ENCODE data around the gene PRPSAP2. TPM values are rescaled to one million over a fixed set of nuclear protein-coding genes. Genes with fewer than 3 reads are reported as not detected.

The PRPSAP2 gene
- total and polyA plus RNA-seq, 2 donors (not counting 3 experiments of a cell fraction or from before 2014, with no cell fraction given), result 22.2 to 38.5 TPM

DNA sequence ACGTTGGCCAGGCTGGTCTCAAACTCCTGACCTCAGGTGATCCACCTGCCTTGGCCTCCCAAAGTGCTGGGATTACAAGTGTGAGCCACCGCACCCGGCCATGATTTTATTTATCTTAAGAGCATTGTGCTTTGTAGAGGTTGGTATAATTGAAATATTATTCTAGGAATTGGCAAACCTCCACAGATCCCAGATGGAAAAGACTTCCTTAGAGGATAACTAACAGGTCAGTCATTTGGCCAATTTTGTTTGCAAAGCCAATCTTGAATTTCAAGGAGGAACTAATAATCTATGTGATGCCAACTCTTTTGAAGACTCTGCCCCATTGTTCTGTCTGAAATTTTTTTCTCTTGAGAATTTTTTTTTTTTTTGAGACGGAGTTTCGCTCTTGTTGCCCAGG, 47.3 kb downstream of the PRPSAP2 start:
- no peak for FAIRE-seq
- dilution Hi-C loops (cut with MboI; ENCODE audit: extremely low pct_ligation_motif_present, low sequenced_read_pairs), result no loop called here
- BruUV-seq (replicated peaks), result no TSS peak

More for the DNA sequence above, 47.3 kb downstream of the PRPSAP2 start:
- TF ChIP-seq, protein P1, sequence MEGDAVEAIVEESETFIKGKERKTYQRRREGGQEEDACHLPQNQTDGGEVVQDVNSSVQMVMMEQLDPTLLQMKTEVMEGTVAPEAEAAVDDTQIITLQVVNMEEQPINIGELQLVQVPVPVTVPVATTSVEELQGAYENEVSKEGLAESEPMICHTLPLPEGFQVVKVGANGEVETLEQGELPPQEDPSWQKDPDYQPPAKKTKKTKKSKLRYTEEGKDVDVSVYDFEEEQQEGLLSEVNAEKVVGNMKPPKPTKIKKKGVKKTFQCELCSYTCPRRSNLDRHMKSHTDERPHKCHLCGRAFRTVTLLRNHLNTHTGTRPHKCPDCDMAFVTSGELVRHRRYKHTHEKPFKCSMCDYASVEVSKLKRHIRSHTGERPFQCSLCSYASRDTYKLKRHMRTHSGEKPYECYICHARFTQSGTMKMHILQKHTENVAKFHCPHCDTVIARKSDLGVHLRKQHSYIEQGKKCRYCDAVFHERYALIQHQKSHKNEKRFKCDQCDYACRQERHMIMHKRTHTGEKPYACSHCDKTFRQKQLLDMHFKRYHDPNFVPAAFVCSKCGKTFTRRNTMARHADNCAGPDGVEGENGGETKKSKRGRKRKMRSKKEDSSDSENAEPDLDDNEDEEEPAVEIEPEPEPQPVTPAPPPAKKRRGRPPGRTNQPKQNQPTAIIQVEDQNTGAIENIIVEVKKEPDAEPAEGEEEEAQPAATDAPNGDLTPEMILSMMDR (IDR thresholded peaks at IDR 0.05; ENCODE audit: extremely low read depth in 1 of 2, insufficient read depth in 1 of 2, low read depth in 1 of 2, low read length in 2 of 2), result no peak
- no peak for TF ChIP-seq POLR2AphosphoS5 (IDR thresholded peaks at IDR 0.05; ENCODE audit: insufficient read depth, low read depth, low read length)
- TF ChIP-seq POLR2A (IDR thresholded peaks at IDR 0.05; ENCODE audit: low read depth, low read length), result no peak
- no peak for TF ChIP-seq EZH2 (IDR thresholded peaks at IDR 0.05; ENCODE audit: borderline replicate concordance, low read depth, low read length, severe bottlenecking)
- no peak for TF ChIP-seq JUN (IDR thresholded peaks at IDR 0.05; ENCODE audit: borderline replicate concordance, insufficient read depth, insufficient read length, low read depth)
- no peak for TF ChIP-seq MYC (IDR thresholded peaks at IDR 0.05; ENCODE audit: low read depth, low read length)
- no peak for TF ChIP-seq GATA2 (IDR thresholded peaks at IDR 0.05; ENCODE audit: insufficient read depth, insufficient read length, low read depth, low read length)
- TF ChIP-seq, protein P2, sequence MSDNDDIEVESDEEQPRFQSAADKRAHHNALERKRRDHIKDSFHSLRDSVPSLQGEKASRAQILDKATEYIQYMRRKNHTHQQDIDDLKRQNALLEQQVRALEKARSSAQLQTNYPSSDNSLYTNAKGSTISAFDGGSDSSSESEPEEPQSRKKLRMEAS (IDR thresholded peaks at IDR 0.05; ENCODE audit: insufficient read depth, insufficient read length), result no peak
- no peak for TF ChIP-seq FOS (IDR thresholded peaks at IDR 0.05; ENCODE audit: borderline replicate concordance, insufficient read depth, low read length)
- Histone ChIP-seq H3K9ac (replicated peaks; ENCODE audit: extremely low read depth, insufficient read depth, low read length) (no peak overlapping the region), H3K4me1 (ENCODE audit: control insufficient read depth, extremely low read depth, insufficient read depth, low read length) (peaks cover 15% of the 10 kb centered on the region), H3K9me1 (replicated peaks; ENCODE audit: control insufficient read depth, extremely low read depth, insufficient read depth, low read length) (no peaks in the 10 kb centered on the region), H3K27ac (ENCODE audit: insufficient read depth, low read depth, low read length) (no peak overlapping the region), H3K79me2 (ENCODE audit: control insufficient read depth, insufficient read depth, low read length) (peaks cover 4% of the 10 kb centered on the region), H3K27me3 (ENCODE audit: control insufficient read depth in 2 of 2, insufficient read depth in 2 of 2, low read length in 2 of 2) (no peaks in the 10 kb centered on the region), H4K20me1 (replicated peaks; ENCODE audit: control insufficient read depth, extremely low read depth, insufficient read depth, low read length) (no peaks in the 10 kb centered on the region), H3K9me3 (replicated peaks; ENCODE audit: control insufficient read depth, insufficient read depth, low read length) (no peaks in the 10 kb centered on the region), H2AFZ (ENCODE audit: low read depth, low read length) (no peak overlapping the region), H3K4me3 (replicated peaks in 1 of 3; ENCODE audit: insufficient read depth in 1 of 3, low read depth in 1 of 3, low read length in 3 of 3) (no peak overlapping the region), H3K36me3 (ENCODE audit: control insufficient read depth in 2 of 2, extremely low read depth in 1 of 2, insufficient read depth in 2 of 2, low read length in 2 of 2) (peaks cover 0 to 2% of the 10 kb centered on the region in 2 experiments), H3K4me2 (ENCODE audit: insufficient read depth, low read length) (no peak overlapping the region)
- intact Hi-C loops (cut with micrococcal nuclease), result no loop called here
- POLR2A ChIA-PET, result no interaction called here
- CTCF ChIA-PET, result no interaction called here
- DNase-seq (ENCODE audit: low read depth, low spot score), result no peak
